GM03348 (cell line): ENCODE data around the gene PNLIPRP2.

Source experiments
- DNase-seq: peaks from one replicate; pipeline ENCODE4 v3.0.0; 2012; ENCODE audit warnings: low spot score

Gene PNLIPRP2

GRCh38 chr10:116683821-116684220 lies 63.1 kb downstream of the PNLIPRP2 start:
- DNase-seq = no peak

GRCh38 chr10:116684781-116685180 lies 64.0 kb downstream of the PNLIPRP2 start:
- DNase-seq = no peak

- DNase-seq = no peak
Observed at GRCh38 chr10:116685807-116686206, 65.1 kb downstream of the PNLIPRP2 start.

- no peak for DNase-seq
Observed at GRCh38 chr10:116686632-116687031, 65.9 kb downstream of the PNLIPRP2 start.

- no peak for DNase-seq
Observed at GRCh38 chr10:116687633-116688032, 66.9 kb downstream of the PNLIPRP2 start.

- DNase-seq = peak; percentile 87
Observed at GRCh38 chr10:116688241-116688711, 67.5 kb downstream of the PNLIPRP2 start.

GRCh38 chr10:116688741-116689495 lies 68.2 kb downstream of the PNLIPRP2 start:
- no peak for DNase-seq

GRCh38 chr10:116689744-116690143 lies 69.0 kb downstream of the PNLIPRP2 start:
- DNase-seq = no peak

GRCh38 chr10:116690356-116691322 lies 69.9 kb downstream of the PNLIPRP2 start:
- no peak for DNase-seq

GRCh38 chr10:116691635-116692034 lies 70.9 kb downstream of the PNLIPRP2 start:
- no peak for DNase-seq

- no peak for DNase-seq
Observed at GRCh38 chr10:116692225-116692624, 71.5 kb downstream of the PNLIPRP2 start.

GRCh38 chr10:116694243-116694926 lies 73.6 kb downstream of the PNLIPRP2 start:
- DNase-seq = no peak
